GOT3 (cell line): Measurements from ENCODE around the gene HOXC10.

ENCODE experiments used
- DNase-seq: peaks from one replicate; lab custom pipeline; 2025; ENCODE audit warnings: mixed read lengths; lab: John Stamatoyannopoulos, UW

Gene HOXC10

GRCh38 chr12:54004063-54004840 lies 19.3 kb downstream of the HOXC10 start:
- no peak for DNase-seq

GRCh38 chr12:54004841-54005530 lies 20.0 kb downstream of the HOXC10 start:
- no peak for DNase-seq

GRCh38 chr12:54005531-54005852 lies 20.5 kb downstream of the HOXC10 start:
- no peak for DNase-seq

GRCh38 chr12:54005853-54006558 lies 21.1 kb downstream of the HOXC10 start:
- DNase-seq, result no peak

GRCh38 chr12:54006559-54007220 lies 21.7 kb downstream of the HOXC10 start:
- no peak for DNase-seq

- DNase-seq, result no peak
Measured at GRCh38 chr12:54007538-54008259, 22.8 kb downstream of the HOXC10 start.

- DNase-seq, result no peak
Measured at GRCh38 chr12:54008260-54008552, 23.3 kb downstream of the HOXC10 start.

- no peak for DNase-seq
Measured at GRCh38 chr12:54009171-54010052, 24.5 kb downstream of the HOXC10 start.

GRCh38 chr12:54010053-54010971 lies 25.4 kb downstream of the HOXC10 start:
- DNase-seq, result no peak

- no peak for DNase-seq
Measured at GRCh38 chr12:54010972-54011664, 26.2 kb downstream of the HOXC10 start.

GRCh38 chr12:54011665-54012532 lies 27.0 kb downstream of the HOXC10 start:
- DNase-seq, result no peak

GRCh38 chr12:54012631-54013409 lies 27.9 kb downstream of the HOXC10 start:
- DNase-seq, result no peak

- no peak for DNase-seq
Measured at GRCh38 chr12:54014377-54015017, 29.6 kb downstream of the HOXC10 start.

GRCh38 chr12:54015018-54015931 lies 30.3 kb downstream of the HOXC10 start:
- DNase-seq, result no peak

- no peak for DNase-seq
Measured at GRCh38 chr12:54016051-54016450, 31.1 kb downstream of the HOXC10 start.

GRCh38 chr12:54016478-54016964 lies 31.6 kb downstream of the HOXC10 start:
- DNase-seq, result no peak
